ENCODE data around the gene METTL15. TPM values are rescaled to one million over a fixed set of nuclear protein-coding genes. Genes with fewer than 3 reads are reported as not detected.
"Not testable (repeated sequence)": the region's sequence is repeated elsewhere in the genome, so short reads cannot be mapped to it uniquely, and the experiment has no call there.

The METTL15 gene
- total RNA-seq, 2 experiments from 2014 or later = 12.3 to 12.4 TPM

DNA sequence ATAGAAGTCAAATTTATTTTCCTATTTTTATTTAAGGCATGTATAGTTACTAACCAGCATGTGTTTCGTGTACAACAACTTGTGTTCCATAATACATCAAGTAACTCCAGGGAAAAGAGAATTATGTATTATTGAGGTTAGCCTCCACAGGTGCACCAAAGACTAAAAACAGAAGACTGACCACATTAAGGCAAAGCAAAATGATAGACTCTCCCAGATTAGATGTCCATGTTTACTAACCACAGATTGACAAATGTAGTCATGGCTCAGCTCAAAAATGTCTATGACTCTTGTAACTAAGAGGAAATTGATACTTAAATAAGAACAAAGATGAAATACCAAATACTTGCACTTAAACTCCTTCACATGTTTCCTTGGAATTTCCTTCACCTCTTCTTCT lies 238.5 kb downstream of the METTL15 start:
- Mint-ChIP-seq H3K27me3 (no peaks in the 10 kb centered on the region), H3K27ac (no peak overlapping the region), H3K9me3 (no peaks in the 10 kb centered on the region), H3K36me3 (ENCODE audit: low read depth) (no peaks in the 10 kb centered on the region), H3K4me3 (no peak overlapping the region), H3K4me1 (no peaks in the 10 kb centered on the region)
- ChIA-PET POLR2A (no interaction called here), CTCF (no interaction called here)
- no peak for DNase-seq

DNA sequence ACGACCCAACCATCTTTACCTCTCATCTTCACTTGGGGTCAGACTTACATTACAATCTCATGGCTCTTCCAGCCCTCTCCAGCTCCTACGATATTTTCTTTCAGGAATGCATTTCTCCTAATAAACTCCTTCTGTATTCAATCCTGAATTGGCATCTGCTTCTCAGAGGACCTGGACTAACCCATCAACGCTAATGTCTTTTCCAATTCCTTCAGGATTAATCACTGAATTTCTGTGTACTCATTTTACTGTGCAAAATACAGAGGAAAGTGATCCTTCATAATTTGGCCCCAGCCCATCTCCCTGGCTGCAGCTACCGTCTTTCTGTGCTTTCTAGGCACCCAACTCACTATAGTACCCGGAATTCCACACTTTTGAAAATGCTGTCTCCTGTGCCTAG lies 239.2 kb downstream of the METTL15 start:
- H3K27me3 Mint-ChIP-seq = no peaks in the 10 kb centered on the region
- POLR2A ChIA-PET = no interaction called here

DNA sequence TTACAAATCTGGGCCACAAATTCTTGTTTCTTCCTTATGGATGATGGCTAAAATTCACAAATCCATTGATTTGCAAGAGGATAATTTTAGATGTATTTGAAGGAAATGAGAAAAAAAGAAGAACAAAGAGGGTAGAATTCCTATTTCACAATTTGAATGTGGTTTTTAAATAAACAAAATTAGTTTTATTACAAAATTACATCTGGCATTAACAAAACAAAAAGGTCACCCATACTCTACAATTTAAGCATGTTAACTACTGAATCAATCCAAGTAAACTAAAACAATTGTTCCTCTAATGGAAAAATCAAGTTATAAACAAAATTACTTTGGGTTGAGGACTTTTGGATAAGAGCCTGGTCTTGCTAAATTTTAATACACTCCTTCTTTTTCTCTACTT lies 242.0 kb downstream of the METTL15 start:
- no peaks in the 10 kb centered on the region for H3K27me3 Mint-ChIP-seq
- no peak overlapping the region for H3K4me3 Mint-ChIP-seq
- no peak overlapping the region for H3K27ac Mint-ChIP-seq
- DNase-seq = no peak
- no peaks in the 10 kb centered on the region for H3K4me1 Mint-ChIP-seq
- no peaks in the 10 kb centered on the region for H3K36me3 Mint-ChIP-seq (ENCODE audit: low read depth)
- ChIA-PET POLR2A (no interaction called here), CTCF (no interaction called here)
- no peaks in the 10 kb centered on the region for H3K9me3 Mint-ChIP-seq

More for the DNA sequence above, 239.2 kb downstream of the METTL15 start:
- no peak overlapping the region for H3K4me3 Mint-ChIP-seq
- no peaks in the 10 kb centered on the region for H3K36me3 Mint-ChIP-seq (ENCODE audit: low read depth)
- H3K27ac Mint-ChIP-seq = no peak overlapping the region
- no peak for DNase-seq
- no peaks in the 10 kb centered on the region for H3K4me1 Mint-ChIP-seq
- CTCF ChIA-PET = no interaction called here
- H3K9me3 Mint-ChIP-seq = no peaks in the 10 kb centered on the region

DNA sequence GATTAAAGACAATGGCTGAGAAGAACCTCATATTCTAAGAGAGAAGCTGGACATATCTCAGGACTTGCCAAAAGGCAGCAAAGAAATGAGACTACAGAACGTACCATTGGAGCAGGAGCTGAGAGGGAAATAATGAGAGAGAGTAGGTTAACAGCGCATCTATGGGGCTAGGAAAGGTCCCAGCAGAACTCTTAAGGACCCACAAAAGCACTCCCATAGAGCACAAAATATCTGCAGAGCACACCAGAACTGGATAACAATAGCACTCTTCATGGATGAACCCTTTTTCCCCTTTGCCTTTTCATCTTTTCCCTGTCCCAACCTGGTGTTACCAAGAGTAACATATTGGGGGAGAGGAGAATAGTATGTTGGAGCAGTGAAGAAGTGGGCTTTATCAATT lies 245.8 kb downstream of the METTL15 start:
- H3K27me3 Mint-ChIP-seq = no peaks in the 10 kb centered on the region
- ChIA-PET CTCF (no interaction called here), POLR2A (no interaction called here)
- no peaks in the 10 kb centered on the region for H3K9me3 Mint-ChIP-seq
- no peak overlapping the region for H3K27ac Mint-ChIP-seq
- no peak overlapping the region for H3K4me3 Mint-ChIP-seq
- DNase-seq = no peak
- no peaks in the 10 kb centered on the region for H3K4me1 Mint-ChIP-seq
- H3K36me3 Mint-ChIP-seq (ENCODE audit: low read depth) = no peaks in the 10 kb centered on the region

DNA sequence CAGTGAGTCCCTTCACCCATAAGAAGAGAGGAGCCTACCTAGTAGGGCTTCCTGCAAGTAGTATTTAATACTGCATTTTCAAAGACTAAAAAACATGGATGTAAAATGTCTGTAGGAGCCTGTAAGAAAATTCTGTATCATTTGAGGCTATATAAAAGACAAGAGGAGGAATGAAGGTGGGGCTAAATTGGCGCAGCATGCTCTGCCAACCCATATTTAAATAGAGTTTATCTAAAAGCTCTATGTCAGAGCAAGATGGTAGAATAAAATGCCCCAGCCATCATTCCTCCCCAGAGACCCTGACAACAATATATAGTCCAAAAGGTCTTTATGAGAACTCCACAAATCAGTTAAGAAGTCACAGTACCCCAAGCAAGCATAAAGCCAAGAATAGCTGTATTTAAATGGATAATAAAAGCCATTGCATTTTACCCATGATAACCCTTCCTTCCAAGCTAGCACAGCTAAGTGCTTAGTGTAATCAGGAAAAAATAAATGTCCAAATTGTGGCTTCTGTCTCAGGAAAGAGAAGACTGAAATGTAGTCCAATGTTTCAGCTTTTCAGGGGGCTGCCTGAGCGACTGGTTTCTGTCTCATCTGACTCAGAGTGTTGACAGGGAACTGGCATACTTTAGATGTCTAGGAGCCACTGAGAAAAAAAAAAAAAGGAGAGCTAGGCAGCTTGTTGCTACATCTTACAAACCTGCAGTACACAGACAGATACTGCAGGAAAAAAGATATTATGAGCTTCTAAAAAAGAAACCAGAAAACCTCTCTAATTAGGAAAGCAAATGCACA lies 258.6 kb downstream of the METTL15 start:
- Mint-ChIP-seq H3K27me3 (no peaks in the 10 kb centered on the region), H3K9me3 (peaks cover 11% of the 10 kb centered on the region), H3K4me1 (no peaks in the 10 kb centered on the region), H3K4me3 (no peak overlapping the region), H3K36me3 (ENCODE audit: low read depth) (no peaks in the 10 kb centered on the region), H3K27ac (no peak overlapping the region)
- POLR2A ChIA-PET = no interaction called here
- CTCF ChIA-PET = no interaction called here
- DNase-seq = no peak

DNA sequence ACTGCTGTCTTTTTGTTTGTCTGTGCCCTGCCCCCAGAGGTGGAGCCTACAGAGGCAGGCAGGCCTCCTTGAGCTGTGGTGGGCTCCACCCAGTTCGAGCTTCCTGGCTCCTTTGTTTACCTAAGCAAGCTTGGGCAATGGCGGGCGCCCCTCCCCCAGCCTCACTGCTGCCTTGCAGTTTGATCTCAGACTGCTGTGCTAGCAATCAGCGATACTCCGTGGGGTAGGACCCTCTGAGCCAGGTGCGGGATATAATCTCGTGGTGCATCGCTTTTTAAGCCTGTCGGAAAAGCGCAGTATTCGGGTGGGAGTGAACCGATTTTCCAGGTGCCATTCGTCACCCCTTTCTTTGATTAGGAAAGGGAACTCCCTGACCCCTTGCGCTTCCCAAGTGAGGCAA lies 269.9 kb downstream of the METTL15 start:
- H3K4me1 Mint-ChIP-seq; DNase-seq; CTCF ChIA-PET; POLR2A ChIA-PET; H3K36me3 Mint-ChIP-seq (ENCODE audit: low read depth); H3K27me3 Mint-ChIP-seq; H3K9me3 Mint-ChIP-seq; H3K27ac Mint-ChIP-seq; H3K4me3 Mint-ChIP-seq: not testable (repeated sequence)

Other genes starting within 250 kb of the METTL15 start
- gene KIF18A, start 232 bp upstream of the METTL15 start, total RNA-seq = 10 to 100 TPM; 26.0 to 26.7 TPM

All from activated CD4-positive, alpha-beta memory T cell treated with anti-CD3 and anti-CD28 coated beads, Interleukin-2, amount 10 ng/mL, durations not matched to agents 7 days and 5 days (primary cell).